GM12864 (cell line): Measurements from ENCODE around the gene IER3.

Experiments
- DNase-seq: peaks from one replicate; pipeline ENCODE4 v3.0.0-alpha.2; 2011; ENCODE audit warnings: low read depth
- H3K4me3 ChIP-seq: 2 replicates; pipeline ENCODE4 v1.5.1; 2011; ENCODE audit warnings: mild to moderate bottlenecking, low read depth, low read length, control low read depth
- CTCF ChIP-seq: IDR thresholded peaks from 2 replicates; pipeline ENCODE4 v1.5.1; 2011; ENCODE audit warnings: low read depth, mild to moderate bottlenecking, moderate library complexity, low read length, control low read depth, inconsistent platforms; ENCODE audit errors: missing control alignments

Gene IER3

GRCh38 chr6:30703821-30704220 is 40.5 kb downstream of the IER3 start:
- no peak for TF ChIP-seq CTCF

GRCh38 chr6:30703011-30703410 is 41.3 kb downstream of the IER3 start:
- DNase-seq, result no peak
- TF ChIP-seq CTCF, result no peak
- no peak overlapping the region for H3K4me3 ChIP-seq

More at GRCh38 chr6:30703821-30704220, 40.5 kb downstream of the IER3 start:
- H3K4me3 ChIP-seq, result no peak overlapping the region
- DNase-seq, result no peak

- no peak for TF ChIP-seq CTCF
- H3K4me3 ChIP-seq, result no peak overlapping the region
- no peak for DNase-seq
Observed at GRCh38 chr6:30700340-30700739, 44.0 kb downstream of the IER3 start.

GRCh38 chr6:30696432-30696831 is 47.9 kb downstream of the IER3 start:
- TF ChIP-seq CTCF, result no peak
- no peak for DNase-seq
- no peak overlapping the region for H3K4me3 ChIP-seq
